WTC11 (cell line): ENCODE measurements around the gene GALR2. TPM values are rescaled to one million over a fixed set of nuclear protein-coding genes. Genes with fewer than 3 reads are reported as not detected.
A peak's percentile ranks its signal among the peaks of the same experiment; 100 is the strongest.

Source experiments
- ATAC-seq: fragments of 200-7000 bp; cut with Tn5 transposase; 2 replicates; pipeline ENCODE4 v1.10.0; 2021; ENCODE audit warnings: mild to moderate bottlenecking, moderate library complexity
- CTCF ChIA-PET: fragments of 300-600 bp; sonication (Branson Sonifier 250); formaldehyde crosslinking; loops from one replicate; lab custom pipeline; 2021; ENCODE audit warnings: antibody characterized with exemption; lab: Charles Lee
- POLR2A ChIA-PET: fragments of 350-600 bp; sonication (Branson Sonifier 250); formaldehyde crosslinking; loops from one replicate; lab custom pipeline; 2021; ENCODE audit warnings: antibody characterized with exemption; lab: Charles Lee
- DNase-seq: peaks from one replicate; pipeline ENCODE4 v3.0.0; 2021; ENCODE audit warnings: low spot score
- H3K27ac Mint-ChIP-seq: 2 replicates; pipeline ENCODE4 v1.8.0; 2021; ENCODE audit warnings: mixed read lengths
- H3K27me3 Mint-ChIP-seq: 2 replicates; pipeline ENCODE4 v1.8.0; 2021; ENCODE audit warnings: low read depth, mild to moderate bottlenecking, moderate library complexity, mixed read lengths
- H3K36me3 Mint-ChIP-seq: 2 replicates; pipeline ENCODE4 v1.8.0; 2021; ENCODE audit warnings: mixed read lengths
- H3K4me1 Mint-ChIP-seq: 2 replicates; pipeline ENCODE4 v1.8.0; 2022; ENCODE audit warnings: mixed read lengths
- H3K4me3 Mint-ChIP-seq: 2 replicates; pipeline ENCODE4 v1.8.0; 2021; ENCODE audit warnings: mild to moderate bottlenecking, moderate library complexity, mixed read lengths
- H3K9me3 Mint-ChIP-seq: 2 replicates; pipeline ENCODE4 v1.8.0; 2021; ENCODE audit warnings: mixed read lengths
- EMX1 ChIP-seq: fragments of 250-450 bp; sonication (Bioruptor Pico); IDR thresholded peaks from 2 replicates; pipeline ENCODE4 v1.8.0; 2021; ENCODE audit warnings: mild to moderate bottlenecking
- ESRRA ChIP-seq: sonication (generic); formaldehyde crosslinking; IDR thresholded peaks from 2 replicates; pipeline ENCODE4 v1.8.1; 2022; ENCODE audit warnings: mild to moderate bottlenecking, missing genetic modification reagents, borderline replicate concordance
- FOXP1 ChIP-seq: sonication (generic); formaldehyde crosslinking; IDR thresholded peaks from 2 replicates; pipeline ENCODE4 v1.8.0; 2022; ENCODE audit warnings: missing genetic modification reagents, mild to moderate bottlenecking, moderate library complexity, borderline replicate concordance
- ZNF219 ChIP-seq: sonication (generic); formaldehyde crosslinking; IDR thresholded peaks from 2 replicates; pipeline ENCODE4 v1.8.0; 2023; ENCODE audit warnings: missing genetic modification reagents, mild to moderate bottlenecking, borderline replicate concordance
- ZNF671 ChIP-seq: fragments of 250-450 bp; sonication (Bioruptor Pico); IDR thresholded peaks from 2 replicates; pipeline ENCODE4 v1.8.0; 2021; ENCODE audit warnings: mild to moderate bottlenecking
- total RNA-seq: library from RNA; stranded (reverse); gene quantifications from 3 replicates; pipeline ENCODE4 v1.2.3, GENCODE V29; 2021
- TF ChIP-seq, protein P1 (sequence below): fragments of 200-600 bp; IDR thresholded peaks from 2 replicates; pipeline ENCODE4 v1.8.0; 2022; ENCODE audit warnings: antibody characterized with exemption
- TF ChIP-seq, protein P2 (sequence below): fragments of 250-450 bp; sonication (Bioruptor Pico); IDR thresholded peaks from 2 replicates; pipeline ENCODE4 v1.8.0; 2021; ENCODE audit warnings: mild to moderate bottlenecking
- TF ChIP-seq, protein P3 (sequence below): fragments of 250-450 bp; sonication (Bioruptor Pico); IDR thresholded peaks from 2 replicates; pipeline ENCODE4 v1.9.0; 2021; ENCODE audit warnings: mild to moderate bottlenecking, borderline replicate concordance
- TF ChIP-seq, protein P4 (sequence below): fragments of 250-450 bp; sonication (Bioruptor Pico); conservative IDR thresholded peaks from 2 replicates; pipeline ENCODE4 v1.9.0; 2021; ENCODE audit warnings: mild to moderate bottlenecking

GALR2 gene
- total RNA-seq, 1 experiment from 2014 or later = 2.9 TPM

DNA sequence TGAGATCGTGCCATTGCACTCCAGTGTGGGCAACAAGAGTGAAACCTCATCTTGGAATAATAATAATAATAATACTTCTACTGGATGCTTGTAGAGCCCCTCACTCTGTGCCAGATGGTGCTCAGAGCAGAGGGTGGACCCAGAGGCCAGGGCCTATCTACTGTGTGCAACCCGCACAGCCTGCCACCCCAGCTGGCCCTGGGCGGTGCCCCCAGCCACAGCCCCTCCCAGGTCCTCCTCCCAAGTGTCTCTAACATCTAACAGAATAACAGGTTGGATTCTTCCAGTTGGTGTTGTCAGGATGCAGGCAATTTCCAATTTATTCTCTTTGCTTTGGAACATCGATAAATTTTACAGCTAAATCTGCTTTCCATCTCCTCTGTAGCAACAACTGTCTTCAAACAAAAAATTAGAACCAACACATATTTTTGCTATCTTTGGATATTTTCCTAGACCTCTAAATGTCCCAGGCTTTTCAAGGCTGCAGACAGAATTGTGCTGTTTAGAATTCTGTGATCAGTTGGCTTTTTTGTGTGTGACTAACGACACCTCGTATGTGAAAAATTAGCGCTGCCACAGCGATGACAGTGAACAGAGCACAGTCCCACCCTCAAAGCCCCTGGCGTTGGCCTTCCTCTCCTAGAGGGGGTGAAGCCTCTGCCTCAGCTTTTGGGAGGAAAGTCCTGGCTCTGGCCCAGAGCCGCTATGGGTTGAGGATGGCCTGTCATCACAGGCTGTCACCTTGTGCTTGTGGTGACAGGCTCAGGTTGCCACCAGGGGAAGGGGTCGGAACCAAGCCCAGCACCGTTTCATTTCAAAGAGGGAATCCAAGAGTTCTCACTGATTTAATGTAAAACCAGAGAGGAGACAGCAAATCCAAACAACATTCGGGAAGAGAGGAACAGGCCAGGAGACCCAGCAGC is 39.9 kb upstream of the GALR2 start:
- CTCF ChIA-PET = interaction anchor here (1.2 to 5.5 kb wide), 3 partner anchors 16 to 245 kb away, joined by 3 to 42 read pairs (median 6); no protein-coding TSS in a partner anchor
- H3K4me3 Mint-ChIP-seq = no peak overlapping the region
- no peaks in the 10 kb centered on the region for H3K9me3 Mint-ChIP-seq
- TF ChIP-seq ZNF219 (CRISPR knock-in tag) (no peak), ESRRA (CRISPR knock-in tag) (no peak)
- TF ChIP-seq, protein P1, sequence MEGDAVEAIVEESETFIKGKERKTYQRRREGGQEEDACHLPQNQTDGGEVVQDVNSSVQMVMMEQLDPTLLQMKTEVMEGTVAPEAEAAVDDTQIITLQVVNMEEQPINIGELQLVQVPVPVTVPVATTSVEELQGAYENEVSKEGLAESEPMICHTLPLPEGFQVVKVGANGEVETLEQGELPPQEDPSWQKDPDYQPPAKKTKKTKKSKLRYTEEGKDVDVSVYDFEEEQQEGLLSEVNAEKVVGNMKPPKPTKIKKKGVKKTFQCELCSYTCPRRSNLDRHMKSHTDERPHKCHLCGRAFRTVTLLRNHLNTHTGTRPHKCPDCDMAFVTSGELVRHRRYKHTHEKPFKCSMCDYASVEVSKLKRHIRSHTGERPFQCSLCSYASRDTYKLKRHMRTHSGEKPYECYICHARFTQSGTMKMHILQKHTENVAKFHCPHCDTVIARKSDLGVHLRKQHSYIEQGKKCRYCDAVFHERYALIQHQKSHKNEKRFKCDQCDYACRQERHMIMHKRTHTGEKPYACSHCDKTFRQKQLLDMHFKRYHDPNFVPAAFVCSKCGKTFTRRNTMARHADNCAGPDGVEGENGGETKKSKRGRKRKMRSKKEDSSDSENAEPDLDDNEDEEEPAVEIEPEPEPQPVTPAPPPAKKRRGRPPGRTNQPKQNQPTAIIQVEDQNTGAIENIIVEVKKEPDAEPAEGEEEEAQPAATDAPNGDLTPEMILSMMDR = no peak
- POLR2A ChIA-PET = no interaction called here
- H3K27me3 Mint-ChIP-seq = no peaks in the 10 kb centered on the region
- no peak for ATAC-seq
- peak overlapping the region; percentile 26; the same call in 1 of the 2 replicates for H3K27ac Mint-ChIP-seq
- H3K4me1 Mint-ChIP-seq = peaks cover 13% of the 10 kb centered on the region
- peaks cover 15% of the 10 kb centered on the region for H3K36me3 Mint-ChIP-seq
- no peak for DNase-seq

DNA sequence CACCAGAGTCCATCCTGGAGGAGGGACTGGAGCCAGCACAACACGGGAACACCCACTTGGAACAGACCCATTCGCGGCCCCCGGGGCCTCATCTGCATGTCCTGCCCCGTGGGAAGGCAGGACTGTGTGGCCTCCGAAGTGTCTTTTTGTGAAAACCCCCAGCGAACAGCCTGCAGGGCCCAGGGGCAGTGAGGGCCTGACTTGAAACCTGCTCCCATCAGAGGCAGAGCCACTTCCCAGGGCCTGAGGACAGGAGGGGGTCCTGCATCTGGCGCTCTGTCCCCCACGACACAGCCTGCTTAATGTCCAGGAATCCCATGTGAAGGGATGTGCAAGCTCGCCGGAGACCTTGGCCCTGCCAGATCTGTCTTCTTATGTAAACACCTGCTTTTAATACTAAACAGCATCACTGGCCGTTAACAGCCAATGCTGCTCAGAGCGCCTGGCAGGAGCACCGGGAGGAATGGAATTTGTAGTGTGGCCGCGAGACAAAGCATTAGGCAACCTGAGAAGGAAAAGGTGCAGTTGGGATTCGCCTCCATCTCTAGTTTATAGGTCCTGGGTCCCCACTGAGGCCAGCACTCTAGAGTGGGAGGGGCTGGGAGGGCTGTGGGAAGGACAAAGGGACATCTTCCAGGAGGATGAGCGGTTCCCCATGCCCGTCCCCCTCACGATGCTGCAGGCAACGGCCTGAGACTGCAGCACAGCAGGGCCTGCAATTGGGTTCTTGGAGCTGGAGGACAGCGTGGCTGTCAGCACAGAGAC is 37.9 kb upstream of the GALR2 start:
- ATAC-seq (peak; percentile 43), DNase-seq (no peak)
- CTCF ChIA-PET = interaction anchor here (0.9 to 5.5 kb wide), 6 partner anchors 13 to 110 kb away, joined by 3 to 42 read pairs (median 4); partner anchors contain the start of gene CDK3
- Mint-ChIP-seq H3K4me1 (peaks cover 19% of the 10 kb centered on the region), H3K27me3 (no peaks in the 10 kb centered on the region), H3K36me3 (peaks cover 31% of the 10 kb centered on the region)
- POLR2A ChIA-PET = interaction anchor here (0.5 kb wide), 1 partner anchor 43 kb away, joined by 5 read pairs; no protein-coding TSS in a partner anchor
- TF ChIP-seq FOXP1 (CRISPR knock-in tag) = no peak
- no peak for TF ChIP-seq EMX1
- TF ChIP-seq, protein P2, sequence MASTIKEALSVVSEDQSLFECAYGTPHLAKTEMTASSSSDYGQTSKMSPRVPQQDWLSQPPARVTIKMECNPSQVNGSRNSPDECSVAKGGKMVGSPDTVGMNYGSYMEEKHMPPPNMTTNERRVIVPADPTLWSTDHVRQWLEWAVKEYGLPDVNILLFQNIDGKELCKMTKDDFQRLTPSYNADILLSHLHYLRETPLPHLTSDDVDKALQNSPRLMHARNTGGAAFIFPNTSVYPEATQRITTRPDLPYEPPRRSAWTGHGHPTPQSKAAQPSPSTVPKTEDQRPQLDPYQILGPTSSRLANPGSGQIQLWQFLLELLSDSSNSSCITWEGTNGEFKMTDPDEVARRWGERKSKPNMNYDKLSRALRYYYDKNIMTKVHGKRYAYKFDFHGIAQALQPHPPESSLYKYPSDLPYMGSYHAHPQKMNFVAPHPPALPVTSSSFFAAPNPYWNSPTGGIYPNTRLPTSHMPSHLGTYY = no peak
- TF ChIP-seq, protein P3, sequence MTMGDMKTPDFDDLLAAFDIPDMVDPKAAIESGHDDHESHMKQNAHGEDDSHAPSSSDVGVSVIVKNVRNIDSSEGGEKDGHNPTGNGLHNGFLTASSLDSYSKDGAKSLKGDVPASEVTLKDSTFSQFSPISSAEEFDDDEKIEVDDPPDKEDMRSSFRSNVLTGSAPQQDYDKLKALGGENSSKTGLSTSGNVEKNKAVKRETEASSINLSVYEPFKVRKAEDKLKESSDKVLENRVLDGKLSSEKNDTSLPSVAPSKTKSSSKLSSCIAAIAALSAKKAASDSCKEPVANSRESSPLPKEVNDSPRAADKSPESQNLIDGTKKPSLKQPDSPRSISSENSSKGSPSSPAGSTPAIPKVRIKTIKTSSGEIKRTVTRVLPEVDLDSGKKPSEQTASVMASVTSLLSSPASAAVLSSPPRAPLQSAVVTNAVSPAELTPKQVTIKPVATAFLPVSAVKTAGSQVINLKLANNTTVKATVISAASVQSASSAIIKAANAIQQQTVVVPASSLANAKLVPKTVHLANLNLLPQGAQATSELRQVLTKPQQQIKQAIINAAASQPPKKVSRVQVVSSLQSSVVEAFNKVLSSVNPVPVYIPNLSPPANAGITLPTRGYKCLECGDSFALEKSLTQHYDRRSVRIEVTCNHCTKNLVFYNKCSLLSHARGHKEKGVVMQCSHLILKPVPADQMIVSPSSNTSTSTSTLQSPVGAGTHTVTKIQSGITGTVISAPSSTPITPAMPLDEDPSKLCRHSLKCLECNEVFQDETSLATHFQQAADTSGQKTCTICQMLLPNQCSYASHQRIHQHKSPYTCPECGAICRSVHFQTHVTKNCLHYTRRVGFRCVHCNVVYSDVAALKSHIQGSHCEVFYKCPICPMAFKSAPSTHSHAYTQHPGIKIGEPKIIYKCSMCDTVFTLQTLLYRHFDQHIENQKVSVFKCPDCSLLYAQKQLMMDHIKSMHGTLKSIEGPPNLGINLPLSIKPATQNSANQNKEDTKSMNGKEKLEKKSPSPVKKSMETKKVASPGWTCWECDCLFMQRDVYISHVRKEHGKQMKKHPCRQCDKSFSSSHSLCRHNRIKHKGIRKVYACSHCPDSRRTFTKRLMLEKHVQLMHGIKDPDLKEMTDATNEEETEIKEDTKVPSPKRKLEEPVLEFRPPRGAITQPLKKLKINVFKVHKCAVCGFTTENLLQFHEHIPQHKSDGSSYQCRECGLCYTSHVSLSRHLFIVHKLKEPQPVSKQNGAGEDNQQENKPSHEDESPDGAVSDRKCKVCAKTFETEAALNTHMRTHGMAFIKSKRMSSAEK (CRISPR knock-in tag) = no peak
- no peak for TF ChIP-seq ZNF671 (CRISPR knock-in tag)
- TF ChIP-seq, protein P4, sequence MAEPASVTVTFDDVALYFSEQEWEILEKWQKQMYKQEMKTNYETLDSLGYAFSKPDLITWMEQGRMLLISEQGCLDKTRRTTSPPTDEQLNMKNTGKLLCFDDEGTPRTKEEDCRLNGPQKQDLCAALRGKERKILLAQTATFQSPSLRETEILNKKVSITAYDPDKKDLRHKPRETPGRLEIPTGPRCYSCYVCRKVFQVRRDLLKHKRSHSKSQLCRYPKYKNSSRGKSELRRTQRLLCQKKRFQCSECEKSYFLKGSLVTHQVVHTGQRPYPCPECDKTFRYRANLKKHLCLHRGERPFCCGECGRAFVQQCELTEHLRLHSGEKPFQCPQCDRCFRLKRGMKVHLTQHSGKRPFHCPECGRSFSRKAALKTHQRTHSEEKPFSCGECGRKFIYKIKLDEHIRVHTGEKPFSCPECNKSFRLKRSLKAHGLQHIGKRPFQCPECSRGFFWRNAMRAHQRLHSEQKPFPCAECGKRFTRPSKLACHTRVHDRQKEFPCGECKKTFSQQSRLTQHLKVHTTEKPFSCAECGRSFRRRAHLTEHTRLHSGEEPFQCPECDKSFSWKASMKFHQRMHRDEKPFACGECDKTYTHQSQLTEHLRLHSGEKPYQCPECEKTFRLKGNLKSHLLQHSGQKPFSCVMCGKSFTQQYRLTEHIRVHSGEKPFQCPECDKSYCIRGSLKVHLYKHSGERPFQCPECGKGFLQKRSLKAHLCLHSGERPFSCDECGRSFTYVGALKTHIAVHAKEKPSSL = no peak
- TF ChIP-seq, all 79 proteins: peak for 0
- H3K9me3 Mint-ChIP-seq = no peaks in the 10 kb centered on the region
- peak overlapping the region; percentile 90 for H3K27ac Mint-ChIP-seq
- H3K4me3 Mint-ChIP-seq = no peak overlapping the region
